ENCODE results near the gene CTNNA2.

DNA sequence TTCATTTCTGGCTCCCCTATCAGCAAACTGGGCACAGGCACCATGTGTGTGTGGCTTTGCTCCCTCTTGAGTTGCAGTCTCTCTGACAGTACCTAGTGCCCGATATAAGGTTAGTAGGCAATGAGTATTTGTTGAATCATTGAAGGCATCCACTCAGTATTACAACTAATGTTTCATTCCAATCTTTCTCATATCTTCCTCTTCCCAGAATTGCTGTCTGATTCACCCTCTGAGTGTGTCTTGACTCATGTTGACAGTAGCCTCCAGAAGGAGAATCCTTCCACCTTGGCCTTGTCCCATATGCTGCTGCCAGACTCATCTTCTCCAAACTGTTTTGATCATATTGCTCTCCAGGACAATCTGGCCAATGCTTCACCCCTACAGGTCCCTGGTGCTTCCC, 589.2 kb downstream of the CTNNA2 start:
- TF ChIP-seq, protein P1, sequence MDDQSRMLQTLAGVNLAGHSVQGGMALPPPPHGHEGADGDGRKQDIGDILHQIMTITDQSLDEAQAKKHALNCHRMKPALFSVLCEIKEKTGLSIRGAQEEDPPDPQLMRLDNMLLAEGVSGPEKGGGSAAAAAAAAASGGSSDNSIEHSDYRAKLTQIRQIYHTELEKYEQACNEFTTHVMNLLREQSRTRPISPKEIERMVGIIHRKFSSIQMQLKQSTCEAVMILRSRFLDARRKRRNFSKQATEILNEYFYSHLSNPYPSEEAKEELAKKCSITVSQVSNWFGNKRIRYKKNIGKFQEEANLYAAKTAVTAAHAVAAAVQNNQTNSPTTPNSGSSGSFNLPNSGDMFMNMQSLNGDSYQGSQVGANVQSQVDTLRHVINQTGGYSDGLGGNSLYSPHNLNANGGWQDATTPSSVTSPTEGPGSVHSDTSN (IDR thresholded peaks at IDR 0.05) = peak; percentile 15; the same call in 1 of the 2 replicates
- TF ChIP-seq, protein P2, sequence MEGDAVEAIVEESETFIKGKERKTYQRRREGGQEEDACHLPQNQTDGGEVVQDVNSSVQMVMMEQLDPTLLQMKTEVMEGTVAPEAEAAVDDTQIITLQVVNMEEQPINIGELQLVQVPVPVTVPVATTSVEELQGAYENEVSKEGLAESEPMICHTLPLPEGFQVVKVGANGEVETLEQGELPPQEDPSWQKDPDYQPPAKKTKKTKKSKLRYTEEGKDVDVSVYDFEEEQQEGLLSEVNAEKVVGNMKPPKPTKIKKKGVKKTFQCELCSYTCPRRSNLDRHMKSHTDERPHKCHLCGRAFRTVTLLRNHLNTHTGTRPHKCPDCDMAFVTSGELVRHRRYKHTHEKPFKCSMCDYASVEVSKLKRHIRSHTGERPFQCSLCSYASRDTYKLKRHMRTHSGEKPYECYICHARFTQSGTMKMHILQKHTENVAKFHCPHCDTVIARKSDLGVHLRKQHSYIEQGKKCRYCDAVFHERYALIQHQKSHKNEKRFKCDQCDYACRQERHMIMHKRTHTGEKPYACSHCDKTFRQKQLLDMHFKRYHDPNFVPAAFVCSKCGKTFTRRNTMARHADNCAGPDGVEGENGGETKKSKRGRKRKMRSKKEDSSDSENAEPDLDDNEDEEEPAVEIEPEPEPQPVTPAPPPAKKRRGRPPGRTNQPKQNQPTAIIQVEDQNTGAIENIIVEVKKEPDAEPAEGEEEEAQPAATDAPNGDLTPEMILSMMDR (IDR thresholded peaks at IDR 0.05) = no peak
- TF ChIP-seq YY1 (IDR thresholded peaks at IDR 0.05; ENCODE audit: low read depth) (no peak), RAD21 (IDR thresholded peaks at IDR 0.05; ENCODE audit: low read length) (no peak), POLR2AphosphoS5 (IDR thresholded peaks at IDR 0.05; ENCODE audit: low read depth, low read length) (no peak)
- TF ChIP-seq, protein P3, sequence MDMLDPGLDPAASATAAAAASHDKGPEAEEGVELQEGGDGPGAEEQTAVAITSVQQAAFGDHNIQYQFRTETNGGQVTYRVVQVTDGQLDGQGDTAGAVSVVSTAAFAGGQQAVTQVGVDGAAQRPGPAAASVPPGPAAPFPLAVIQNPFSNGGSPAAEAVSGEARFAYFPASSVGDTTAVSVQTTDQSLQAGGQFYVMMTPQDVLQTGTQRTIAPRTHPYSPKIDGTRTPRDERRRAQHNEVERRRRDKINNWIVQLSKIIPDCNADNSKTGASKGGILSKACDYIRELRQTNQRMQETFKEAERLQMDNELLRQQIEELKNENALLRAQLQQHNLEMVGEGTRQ (IDR thresholded peaks at IDR 0.05; ENCODE audit: borderline replicate concordance, low read depth, low read length) = no peak
- TF ChIP-seq, protein P4, sequence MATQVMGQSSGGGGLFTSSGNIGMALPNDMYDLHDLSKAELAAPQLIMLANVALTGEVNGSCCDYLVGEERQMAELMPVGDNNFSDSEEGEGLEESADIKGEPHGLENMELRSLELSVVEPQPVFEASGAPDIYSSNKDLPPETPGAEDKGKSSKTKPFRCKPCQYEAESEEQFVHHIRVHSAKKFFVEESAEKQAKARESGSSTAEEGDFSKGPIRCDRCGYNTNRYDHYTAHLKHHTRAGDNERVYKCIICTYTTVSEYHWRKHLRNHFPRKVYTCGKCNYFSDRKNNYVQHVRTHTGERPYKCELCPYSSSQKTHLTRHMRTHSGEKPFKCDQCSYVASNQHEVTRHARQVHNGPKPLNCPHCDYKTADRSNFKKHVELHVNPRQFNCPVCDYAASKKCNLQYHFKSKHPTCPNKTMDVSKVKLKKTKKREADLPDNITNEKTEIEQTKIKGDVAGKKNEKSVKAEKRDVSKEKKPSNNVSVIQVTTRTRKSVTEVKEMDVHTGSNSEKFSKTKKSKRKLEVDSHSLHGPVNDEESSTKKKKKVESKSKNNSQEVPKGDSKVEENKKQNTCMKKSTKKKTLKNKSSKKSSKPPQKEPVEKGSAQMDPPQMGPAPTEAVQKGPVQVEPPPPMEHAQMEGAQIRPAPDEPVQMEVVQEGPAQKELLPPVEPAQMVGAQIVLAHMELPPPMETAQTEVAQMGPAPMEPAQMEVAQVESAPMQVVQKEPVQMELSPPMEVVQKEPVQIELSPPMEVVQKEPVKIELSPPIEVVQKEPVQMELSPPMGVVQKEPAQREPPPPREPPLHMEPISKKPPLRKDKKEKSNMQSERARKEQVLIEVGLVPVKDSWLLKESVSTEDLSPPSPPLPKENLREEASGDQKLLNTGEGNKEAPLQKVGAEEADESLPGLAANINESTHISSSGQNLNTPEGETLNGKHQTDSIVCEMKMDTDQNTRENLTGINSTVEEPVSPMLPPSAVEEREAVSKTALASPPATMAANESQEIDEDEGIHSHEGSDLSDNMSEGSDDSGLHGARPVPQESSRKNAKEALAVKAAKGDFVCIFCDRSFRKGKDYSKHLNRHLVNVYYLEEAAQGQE (IDR thresholded peaks at IDR 0.05; ENCODE audit: low read depth, low read length) = no peak

All from SK-N-SH (cell line).